Cerebellar nuclear complex (tissue), 1 donor: ENCODE results near the gene HSPB9.
"Not testable (repeated sequence)": the region's sequence is repeated elsewhere in the genome, so short reads cannot be mapped to it uniquely, and the experiment has no call there.

ENCODE experiments used
- DNase-seq, 2 experiments: peaks; one replicate each; lab custom pipeline; 2025; lab: John Stamatoyannopoulos, UW

Gene HSPB9

DNA sequence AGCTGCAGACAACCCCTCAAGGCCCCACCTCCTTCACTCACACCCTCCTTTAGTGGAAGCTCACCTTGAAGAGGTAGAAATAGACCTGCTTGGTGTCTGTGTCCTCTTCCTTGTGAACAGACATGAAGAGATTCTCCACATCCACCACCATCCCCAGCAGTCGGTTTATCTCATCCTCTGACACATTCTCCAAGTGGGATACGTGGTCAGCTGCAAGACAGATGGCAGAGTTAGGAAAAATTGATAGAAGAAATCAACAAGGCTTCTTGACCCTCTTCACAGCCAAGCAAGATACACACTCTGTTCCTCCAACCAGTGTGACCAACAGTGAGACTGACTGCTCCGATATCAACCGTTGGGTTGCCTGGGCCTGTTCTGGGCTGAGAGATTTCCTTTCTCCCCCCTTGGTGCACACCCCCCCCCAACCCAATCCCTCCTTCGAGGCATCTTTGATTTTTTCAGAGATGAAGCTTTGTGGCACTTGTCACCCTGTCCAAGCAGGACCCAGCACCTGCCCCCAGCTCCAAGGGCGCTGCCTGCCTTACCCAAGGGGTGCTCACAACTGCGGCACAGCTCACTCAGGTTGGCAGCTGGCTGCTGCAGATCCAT, 2.3 kb upstream of the HSPB9 start:
- no peak for DNase-seq

DNA sequence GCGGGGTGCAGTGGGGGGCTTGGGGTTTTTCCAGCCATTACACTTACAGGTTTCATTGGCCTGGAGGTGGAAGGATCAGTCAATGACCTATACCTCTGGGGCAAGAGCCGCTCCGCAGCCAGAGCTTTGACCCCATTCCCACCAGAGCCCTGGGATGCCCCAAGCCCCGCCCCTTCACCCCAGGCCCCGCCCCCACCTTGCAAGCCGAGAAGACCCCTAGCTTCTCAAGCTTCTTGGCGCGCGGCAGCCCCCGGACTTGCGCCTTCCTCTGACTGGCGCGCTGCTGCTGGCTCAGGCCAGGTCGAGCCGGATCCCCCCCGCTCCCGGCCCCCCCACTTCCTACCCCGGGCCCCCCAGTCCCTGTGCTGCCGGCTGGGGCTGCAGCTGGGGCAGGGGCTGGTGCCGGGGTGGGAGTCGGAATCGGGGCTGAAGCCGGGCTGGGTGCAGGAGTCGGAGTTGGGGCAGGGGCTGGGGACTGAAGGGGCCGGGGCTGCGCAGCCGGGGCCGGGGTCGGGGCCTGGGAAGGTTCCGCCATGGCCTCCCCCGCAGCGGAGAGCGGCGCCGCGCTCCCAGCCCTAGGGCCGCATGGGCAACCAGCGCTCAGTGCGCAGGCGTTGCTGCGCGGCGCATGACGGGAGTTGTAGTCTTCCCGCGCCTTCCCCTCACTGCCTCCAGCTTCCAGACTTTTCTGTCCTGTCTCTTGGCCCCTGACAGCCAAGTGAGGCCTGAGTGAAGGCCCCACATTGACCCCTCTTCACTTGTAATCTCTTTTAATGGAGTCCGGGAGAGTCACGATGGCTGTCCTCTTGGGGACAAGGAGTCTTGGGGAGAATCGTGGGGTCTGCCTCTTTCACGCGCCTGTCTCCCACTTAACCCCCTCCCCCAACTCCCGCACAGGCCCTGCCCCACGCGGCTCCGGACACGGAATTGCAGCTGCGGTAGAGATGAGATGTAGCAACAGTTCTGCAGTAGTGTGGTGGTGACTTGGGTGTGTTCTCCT, 1.5 kb upstream of the HSPB9 start, which contains the start of gene KAT2A:
Gene KAT2A (minus strand): TSS at position 598 of the 1,000 bp plus-strand sequence. CDS start 63 bp downstream, at position 535.
- peak in 1 of 2 experiments; percentile 50 for DNase-seq

DNA sequence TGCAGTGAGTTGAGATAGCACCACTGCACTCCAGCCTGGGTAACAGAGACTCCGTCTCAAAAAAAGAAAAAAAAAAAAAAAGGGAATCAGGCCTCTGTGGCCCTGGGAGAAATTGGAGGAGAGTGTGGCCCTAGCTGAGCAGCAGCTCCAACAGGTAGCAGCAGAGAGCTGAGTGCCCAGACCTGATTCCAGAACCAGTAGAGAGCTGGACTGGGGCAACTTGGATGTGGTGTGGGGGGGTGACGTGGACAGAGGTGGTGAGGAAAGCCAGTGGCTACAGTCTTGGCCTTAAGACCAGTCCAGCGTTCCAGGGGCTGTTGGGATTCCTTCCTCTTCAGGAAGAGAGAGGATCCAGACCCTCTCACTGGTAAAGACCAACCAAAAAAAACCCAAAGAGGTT, 1.7 kb downstream of the HSPB9 start:
- DNase-seq = no peak

DNA sequence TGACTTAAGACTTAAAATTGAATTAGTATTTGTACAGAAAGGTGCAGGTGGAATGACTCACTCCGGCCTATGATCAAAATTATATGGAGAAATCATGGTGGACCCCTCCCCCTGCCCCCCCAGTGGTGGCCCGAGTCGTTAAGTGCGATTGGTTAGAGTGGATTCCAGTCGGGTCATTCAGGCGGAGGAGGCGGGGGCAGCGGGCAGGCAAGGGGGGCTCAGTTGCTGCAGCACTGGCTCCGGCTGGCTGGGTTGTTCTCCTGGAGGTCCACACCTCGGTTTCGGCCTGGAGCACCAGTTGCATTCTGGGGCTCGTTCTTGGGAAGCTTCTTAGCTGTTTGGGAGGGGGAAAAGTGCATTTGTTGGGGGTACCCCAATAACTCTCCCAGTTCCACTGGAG, 3.0 kb downstream of the HSPB9 start:
- DNase-seq = no peak

DNA sequence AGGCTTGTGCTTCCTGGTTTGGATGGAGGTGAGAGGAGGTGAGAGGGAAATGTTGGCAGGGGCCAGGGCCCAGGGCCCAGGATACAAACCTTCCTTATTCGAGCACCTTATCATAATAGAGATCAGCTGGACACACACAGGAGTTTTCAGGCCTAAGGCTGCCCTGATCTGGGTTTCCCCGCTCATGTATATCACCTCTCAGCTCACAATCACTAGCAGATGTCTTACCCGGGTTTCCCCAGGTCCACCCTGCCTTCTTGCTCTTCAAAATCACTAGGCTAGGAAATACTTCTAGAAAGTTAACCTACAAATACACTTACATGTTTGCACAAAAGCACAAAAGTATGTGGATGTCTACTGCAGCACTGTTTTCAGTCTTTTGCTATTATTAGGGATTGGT, 4.2 kb downstream of the HSPB9 start:
- DNase-seq = no peak

DNA sequence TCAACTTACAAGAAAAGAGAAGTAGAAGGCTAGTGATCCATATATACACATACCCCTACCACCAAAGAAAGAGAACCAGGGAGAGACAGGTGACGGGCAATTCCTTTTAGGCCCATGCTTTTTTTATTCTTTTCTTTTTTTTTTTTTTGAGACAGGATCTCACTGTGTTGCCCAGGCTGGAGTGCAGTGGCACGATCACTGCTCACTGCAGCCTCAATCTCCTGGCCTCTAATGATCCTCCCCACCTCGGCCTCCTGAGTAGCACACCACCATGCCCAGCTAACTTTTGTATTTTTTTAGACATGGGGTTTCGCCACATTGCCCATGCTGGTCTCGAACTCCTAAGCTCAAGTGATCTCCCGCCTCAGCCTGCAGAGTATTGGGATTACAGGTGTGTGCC, 4.8 kb downstream of the HSPB9 start:
- DNase-seq = no peak

DNA sequence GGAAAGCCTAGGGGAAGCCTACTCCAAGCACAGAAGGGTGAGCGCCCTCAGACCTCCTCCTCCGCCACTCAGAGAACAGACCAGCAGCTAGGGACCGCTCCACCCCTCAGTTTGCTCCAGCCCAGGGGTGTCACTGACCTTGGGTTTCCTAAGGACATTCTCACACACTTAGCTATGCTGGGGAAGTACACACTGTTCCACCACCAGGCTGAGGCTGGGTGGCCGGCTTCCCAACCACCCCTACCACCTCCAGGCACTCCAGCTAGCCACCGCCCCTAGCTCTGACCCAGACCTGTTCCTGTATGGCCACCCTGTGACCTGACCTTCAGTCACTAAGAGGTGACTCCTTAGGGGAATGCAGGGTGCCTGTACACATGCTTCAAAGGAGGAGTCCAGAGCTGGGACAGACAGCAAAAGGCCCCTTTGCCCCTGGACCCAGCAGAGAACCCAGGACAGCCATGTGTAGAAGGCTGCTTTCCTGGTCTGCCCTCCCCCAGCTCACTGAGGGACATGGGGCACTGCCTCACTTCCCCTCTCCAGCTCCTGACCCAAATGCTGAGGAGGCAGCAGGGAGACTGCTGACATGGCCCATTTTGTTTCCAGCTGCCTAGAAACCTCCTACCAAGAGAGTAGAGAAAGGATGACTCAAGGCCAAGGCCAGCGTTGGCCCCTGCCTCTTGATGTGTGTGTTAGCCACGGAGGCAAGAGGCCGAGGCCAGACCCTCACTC, 6.7 kb downstream of the HSPB9 start:
- DNase-seq = no peak

DNA sequence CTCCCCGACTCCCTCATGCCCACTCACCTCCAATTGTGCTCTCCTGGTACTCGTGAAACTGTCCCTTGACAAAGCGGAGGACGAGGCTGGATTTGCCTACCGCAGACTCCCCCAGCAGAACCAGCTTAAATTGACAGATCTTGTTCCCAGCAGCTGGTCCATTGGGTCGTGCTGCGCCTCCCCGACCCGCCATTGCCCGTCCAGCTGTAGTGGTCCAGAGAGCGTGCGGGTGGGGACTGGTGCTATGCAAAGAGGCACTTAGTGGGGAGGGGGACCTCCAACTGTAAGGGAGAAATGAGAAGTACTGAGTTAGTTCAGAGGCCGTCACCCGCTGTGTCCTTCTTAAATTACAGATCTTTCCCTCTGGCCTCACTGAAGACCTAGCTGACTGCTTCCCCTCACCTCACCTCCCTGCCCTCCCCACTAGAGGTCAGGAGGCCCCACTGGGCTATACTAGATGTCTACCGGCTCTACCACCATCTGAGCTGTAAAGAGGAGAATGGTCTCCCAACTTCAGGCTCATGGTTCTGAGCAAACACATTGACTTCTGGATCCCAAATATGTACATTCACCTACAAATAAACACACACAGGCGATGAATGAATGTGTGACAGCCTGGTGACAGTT, 7.8 kb downstream of the HSPB9 start:
- no peak for DNase-seq

DNA sequence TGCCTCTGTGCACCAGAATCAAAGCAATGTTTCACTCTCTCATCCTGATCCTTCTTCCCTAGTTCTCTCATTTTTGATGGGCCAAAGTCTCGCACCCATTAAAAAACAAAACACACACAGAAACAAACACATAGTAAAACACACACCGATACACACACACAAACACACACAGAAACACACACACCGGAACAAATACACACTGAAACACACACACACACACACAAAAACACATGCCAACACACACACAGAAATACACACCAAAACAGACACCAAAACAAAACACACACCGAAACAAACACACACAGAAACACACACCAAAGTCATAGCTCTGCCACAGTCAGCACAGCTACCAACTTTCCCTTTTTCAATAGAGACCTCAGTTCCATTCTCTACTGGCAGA, 8.6 kb downstream of the HSPB9 start:
- DNase-seq = no peak

DNA sequence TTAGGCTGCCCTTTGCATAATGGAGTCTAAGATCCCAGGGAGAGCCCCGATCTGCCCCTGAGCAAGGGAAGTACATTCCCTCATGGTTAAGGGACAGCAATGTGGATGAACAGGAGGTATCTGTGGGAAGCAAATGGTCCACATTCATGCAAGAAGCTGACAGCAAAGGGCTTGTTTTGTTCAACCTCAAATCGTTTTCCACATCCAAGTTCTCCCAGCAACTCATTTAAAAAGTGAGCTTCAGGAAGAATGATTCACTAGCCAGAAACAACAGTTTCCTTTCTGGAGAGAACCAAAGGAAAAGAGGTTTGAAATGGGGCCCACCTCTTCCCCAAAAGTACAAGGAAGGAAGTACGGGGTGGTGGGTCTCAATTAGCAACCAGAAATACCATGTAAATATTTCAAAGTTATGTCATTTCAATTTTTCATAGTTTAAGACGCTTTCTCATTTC, 9.4 kb downstream of the HSPB9 start:
- no peak for DNase-seq

DNA sequence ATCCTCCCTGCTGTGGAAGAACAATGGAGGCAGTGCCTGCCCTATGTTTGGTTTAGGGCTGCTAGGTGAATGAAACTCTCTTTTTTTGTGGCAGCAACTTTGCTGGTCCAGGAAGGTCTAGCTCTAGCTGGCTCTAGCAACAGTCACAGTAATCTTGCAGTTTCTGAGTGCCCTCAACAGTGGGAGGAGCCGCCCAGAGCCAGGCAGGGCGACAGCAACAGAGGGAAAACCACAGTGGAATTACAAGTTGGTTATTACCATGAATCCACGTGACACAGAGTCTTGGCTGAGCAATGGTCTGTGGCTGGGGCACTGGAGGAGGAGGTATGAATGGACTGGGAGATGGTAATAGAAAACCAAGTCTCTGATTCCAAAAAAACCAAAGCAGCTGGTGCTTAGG, 10.3 kb downstream of the HSPB9 start:
- DNase-seq = no peak

DNA sequence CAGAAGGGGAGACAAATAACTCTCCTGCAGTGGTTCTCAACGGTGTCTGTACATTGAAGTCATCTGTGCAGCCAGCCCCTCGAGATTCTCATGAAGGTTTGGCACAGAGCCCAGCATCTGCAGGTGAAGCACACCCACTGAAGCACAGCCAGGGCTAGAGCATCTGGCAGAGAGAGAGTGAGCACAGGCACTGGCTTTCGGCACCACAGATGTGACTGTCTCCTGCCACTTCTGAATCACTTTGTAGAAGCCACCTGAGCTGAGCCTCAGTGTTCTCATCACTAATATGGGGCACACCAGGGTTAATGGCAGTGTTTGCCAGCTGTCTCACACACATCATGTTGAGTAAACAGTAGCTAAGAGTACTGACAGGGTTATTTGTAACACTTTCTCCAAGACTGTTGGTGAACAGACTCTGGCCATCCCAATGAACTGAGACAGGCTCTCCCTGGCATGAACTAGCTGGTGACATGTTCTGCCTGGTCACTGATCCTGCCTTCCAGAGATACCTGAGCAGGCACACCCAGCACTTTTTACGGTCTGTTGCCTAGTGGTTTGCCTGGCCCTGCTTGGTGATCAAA, 10.9 kb downstream of the HSPB9 start:
- DNase-seq = no peak

DNA sequence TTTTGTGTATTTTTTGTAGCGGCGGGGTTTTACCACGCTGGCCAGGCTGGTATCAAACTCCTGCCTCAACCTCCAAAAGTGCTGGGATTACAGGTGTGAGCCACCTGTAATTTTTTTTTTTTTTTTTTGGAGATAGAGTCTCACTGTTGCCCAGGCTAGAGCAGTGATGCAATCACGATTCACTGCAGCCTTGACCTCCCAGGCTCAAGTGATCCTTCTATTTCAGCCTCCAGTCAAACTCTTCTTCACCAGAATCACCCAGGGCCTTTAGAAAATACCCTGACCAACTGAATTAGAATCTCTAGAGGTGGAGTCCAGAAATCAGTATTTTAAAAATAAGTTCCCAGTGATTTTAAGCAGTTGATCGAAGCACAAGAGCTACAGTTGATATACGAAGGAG, 12.5 kb downstream of the HSPB9 start:
- no peak for DNase-seq

DNA sequence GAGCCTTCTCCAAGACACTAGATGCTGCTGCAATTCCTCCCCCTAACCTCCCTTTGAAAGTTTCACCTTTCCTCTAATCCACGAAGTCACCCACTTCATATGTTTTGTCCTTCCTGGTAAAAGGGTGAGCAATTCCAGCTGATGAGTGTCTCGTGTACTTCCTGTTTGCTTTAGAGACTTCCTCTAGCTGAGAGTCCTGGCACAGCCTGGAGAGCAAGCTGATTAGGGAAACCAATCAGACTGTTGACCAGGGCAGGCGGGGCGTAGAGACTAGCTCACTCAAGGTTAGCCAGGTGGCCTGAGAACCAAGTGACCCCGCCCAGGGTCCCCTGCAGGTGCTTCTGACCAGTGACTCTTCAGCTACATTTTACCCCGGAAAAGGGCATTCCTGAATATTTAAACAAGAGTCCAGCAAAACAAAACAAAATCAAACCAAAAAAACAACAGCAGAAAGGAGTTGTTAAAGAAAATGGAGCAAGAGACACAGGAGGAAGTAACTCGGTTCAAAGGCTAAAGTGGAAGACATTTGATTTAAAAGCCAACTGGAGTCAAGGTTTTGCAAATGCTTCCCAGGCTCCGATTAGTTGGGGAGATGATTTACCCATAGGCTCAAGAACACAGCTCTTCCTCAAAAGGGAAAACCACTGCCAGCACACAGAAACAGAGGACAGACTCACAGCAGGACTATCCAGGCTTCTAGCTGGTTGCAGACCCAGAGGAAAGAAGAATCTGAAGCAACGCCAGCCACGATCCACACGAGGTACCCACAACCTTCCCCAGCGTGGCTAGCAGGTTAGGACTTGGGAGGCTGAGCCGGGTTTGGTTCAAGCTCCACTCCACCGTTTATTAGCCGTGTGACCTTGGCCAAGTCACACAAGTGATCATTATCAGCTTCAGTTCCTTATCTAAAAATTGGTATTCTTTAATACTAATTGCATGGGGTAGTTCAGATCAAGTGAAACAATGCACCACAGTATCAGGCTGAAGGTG, 13.4 kb downstream of the HSPB9 start:
- no peak for DNase-seq

DNA sequence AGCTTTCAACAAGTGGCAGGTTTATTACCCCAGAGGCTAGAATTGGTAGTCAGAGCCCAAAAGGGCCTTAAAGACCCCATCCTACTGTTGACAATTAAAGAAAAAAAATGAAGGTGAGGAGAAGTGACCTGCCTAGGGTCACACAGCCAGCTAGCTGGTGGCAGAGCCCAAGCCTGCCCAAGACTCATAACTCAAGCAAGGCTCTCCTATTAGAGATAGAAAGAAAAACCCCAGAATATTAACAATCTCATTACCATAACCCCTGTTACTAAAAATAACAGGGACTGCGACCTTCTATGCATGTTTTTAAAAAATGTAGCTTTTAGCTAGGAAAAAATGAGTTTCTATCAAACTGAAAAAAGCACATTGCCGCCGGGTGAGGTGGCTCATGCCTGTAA, 14.0 kb downstream of the HSPB9 start:
- DNase-seq = no peak

DNA sequence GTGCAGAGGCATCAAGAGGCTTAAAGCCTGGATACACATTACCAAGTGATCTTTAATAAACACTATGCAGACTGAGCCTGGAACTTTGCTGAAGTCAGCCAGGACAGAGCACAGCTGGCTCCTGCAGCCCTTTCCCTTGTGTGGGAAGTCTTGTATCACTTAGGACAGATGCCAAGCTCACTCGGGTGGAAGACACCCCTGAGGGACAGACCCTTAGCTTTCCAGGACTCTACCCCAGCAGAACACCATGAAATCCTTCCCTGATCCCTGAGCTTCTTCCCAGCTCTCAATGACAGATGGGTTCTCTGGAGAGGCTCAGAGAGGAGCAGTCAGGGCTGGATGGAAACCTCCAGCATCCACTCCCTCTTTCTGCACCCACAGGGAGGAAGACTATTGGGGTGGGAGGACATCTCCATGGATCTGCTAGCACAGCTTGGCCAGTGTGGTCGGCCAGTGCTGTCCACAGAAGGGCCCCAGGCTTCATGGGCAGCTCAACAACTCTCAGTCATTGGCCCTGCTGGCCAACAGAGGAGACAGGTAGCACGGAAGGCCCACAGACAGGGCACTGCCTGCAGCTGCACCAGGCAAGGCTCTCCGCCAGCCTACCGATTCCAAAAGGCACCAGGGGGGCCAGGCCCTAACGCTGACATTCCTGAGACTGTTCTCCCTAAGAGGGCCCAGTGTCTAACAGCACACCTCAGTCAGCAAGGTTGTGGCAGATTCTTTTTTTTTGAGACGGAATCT, 16.3 kb downstream of the HSPB9 start:
- no peak for DNase-seq

DNA sequence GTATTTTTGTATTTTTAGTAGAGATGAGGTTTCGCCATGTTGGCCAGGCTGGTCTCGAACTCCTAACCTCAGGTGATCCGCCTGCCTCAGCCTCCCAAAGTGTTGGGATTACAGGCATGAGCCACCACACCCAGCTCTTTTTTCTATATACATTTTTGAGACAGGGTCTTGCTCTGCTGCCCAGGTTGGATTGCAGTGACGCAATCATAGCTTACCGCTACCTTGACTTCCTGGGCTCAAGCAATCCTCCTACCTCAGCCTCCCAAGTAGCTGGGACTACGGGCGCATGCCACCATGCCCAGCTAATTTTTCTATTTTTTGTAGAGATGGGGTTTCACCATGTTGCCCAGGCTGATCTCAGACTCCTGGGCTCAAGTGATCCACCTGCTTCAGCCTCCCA, 18.1 kb downstream of the HSPB9 start:
- DNase-seq = not testable (repeated sequence)

DNA sequence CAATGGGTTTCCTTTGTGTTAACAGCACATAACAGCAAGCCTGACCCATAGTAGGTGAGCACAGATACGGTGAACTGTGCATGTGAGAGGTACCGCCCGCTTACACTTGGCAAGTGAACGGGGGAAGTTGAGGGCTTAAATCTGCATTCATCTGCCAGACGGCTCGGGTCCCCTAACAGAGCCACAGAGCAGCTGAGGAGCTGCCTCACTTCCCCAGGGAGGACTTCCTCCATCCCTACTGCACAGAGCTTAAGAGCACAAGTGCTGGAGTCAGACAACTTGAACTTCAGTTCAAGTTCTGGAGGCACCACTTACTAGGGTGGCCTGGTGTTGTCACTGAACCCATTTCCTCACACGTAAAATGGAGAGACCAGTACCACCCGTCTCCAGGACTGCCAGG, 18.8 kb downstream of the HSPB9 start:
- no peak for DNase-seq

DNA sequence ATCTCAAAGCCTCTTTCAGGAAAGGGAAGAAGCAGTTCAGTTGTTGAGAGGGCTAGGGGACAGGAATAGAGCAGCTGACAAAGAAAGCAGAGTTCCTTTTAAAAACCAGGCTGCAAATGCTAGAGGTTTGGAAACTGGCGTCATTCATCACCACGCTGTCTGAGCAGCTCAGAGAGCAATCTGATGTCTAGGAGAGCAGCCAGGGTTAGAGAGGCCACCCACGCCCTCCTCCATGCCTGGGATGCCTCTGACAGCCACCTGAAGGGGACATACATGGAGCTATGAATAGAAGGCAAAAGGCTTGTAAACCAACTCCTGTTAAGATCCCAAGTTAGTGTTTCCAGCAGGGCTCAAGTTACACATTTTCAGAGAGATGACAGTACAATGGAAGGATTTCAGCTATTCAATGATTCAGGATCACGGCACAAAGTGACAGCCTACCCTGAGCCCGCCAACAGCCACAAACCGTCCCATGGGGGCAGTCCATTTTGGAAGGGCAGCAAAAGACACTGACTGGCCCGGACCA, 19.8 kb downstream of the HSPB9 start:
- DNase-seq = no peak
